GM19035 (cell line): Measurements from ENCODE around the gene ARF4.
"Not testable (repeated sequence)": the region's sequence is repeated elsewhere in the genome, so short reads cannot be mapped to it uniquely, and the experiment has no call there.

ENCODE experiments used
- ATAC-seq: cut with Tn5 transposase; IDR thresholded peaks from one replicate; pipeline ENCODE4 v1.9.1; 2021; ENCODE audit not compliant: unreplicated experiment

ARF4 gene

GRCh38 chr3:57597127-57597923 lies at the start of gene ARF4:
ARF4 (minus strand) TSS chr3:57597344; CDS start chr3:57597140, 204 bp downstream.
- peak; percentile 90 for ATAC-seq

GRCh38 chr3:57646723-57647122 lies 49.6 kb upstream of the ARF4 start:
- ATAC-seq: no peak

GRCh38 chr3:57644740-57645139 lies 47.6 kb upstream of the ARF4 start:
- ATAC-seq: no peak

GRCh38 chr3:57637391-57637790 lies 40.2 kb upstream of the ARF4 start:
- ATAC-seq: no peak

- ATAC-seq: not testable (repeated sequence)
These were observed 37.1 kb upstream of the ARF4 start for GRCh38 chr3:57634259-57634658.

- ATAC-seq: no peak
These were observed 30.8 kb upstream of the ARF4 start for GRCh38 chr3:57627976-57628375.

- ATAC-seq: no peak
These were observed 27.7 kb upstream of the ARF4 start for GRCh38 chr3:57624801-57625200.

- no peak for ATAC-seq
These were observed 25.2 kb upstream of the ARF4 start for GRCh38 chr3:57622362-57622761.

GRCh38 chr3:57617739-57618138 lies 20.6 kb upstream of the ARF4 start:
- no peak for ATAC-seq

- no peak for ATAC-seq
These were observed 19.1 kb upstream of the ARF4 start for GRCh38 chr3:57616233-57616632.

- not testable (repeated sequence) for ATAC-seq
These were observed 14.7 kb upstream of the ARF4 start for GRCh38 chr3:57611870-57612269.

GRCh38 chr3:57605683-57606082 lies 8.5 kb upstream of the ARF4 start:
- ATAC-seq: no peak

- no peak for ATAC-seq
These were observed 7.8 kb upstream of the ARF4 start for GRCh38 chr3:57604971-57605370.

GRCh38 chr3:57600195-57600594 lies 3.1 kb upstream of the ARF4 start:
- ATAC-seq: no peak

GRCh38 chr3:57598765-57599360 lies 1.7 kb upstream of the ARF4 start:
- no peak for ATAC-seq

GRCh38 chr3:57596495-57597126 lies 533 bp downstream of the ARF4 start:
- no peak for ATAC-seq

GRCh38 chr3:57594576-57594975 lies 2.6 kb downstream of the ARF4 start:
- no peak for ATAC-seq

- ATAC-seq: no peak
These were observed 3.0 kb downstream of the ARF4 start for GRCh38 chr3:57594144-57594543.

- no peak for ATAC-seq
These were observed 4.8 kb downstream of the ARF4 start for GRCh38 chr3:57592306-57592705.

GRCh38 chr3:57587905-57588304 lies 9.2 kb downstream of the ARF4 start:
- ATAC-seq: no peak

GRCh38 chr3:57586778-57587177 lies 10.4 kb downstream of the ARF4 start:
- no peak for ATAC-seq

- no peak for ATAC-seq
These were observed 13.6 kb downstream of the ARF4 start for GRCh38 chr3:57583544-57583943.
